HCT116 (cell line): ENCODE results near the gene GALNT14. TPM values are rescaled to one million over a fixed set of nuclear protein-coding genes. Genes with fewer than 3 reads are reported as not detected.

Source experiments
- ATAC-seq: fragments of 200-7000 bp; cut with Tn5 transposase; 2 replicates; pipeline ENCODE4 v1.9.1; 2020; ENCODE audit warnings: mild to moderate bottlenecking, moderate library complexity
- BruUV-seq: library from RNA; stranded (reverse); fragments of 400-500 nt; replicated peaks from 2 replicates; lab custom pipeline; 2021; lab: Mats Ljungman, UMichigan
- CTCF ChIA-PET: fragments of 300-600 bp; sonication (Branson Sonifier 250); formaldehyde crosslinking; loops from one replicate; lab custom pipeline; 2021; ENCODE audit warnings: antibody characterized with exemption; lab: Charles Lee
- POLR2A ChIA-PET: fragments of 300-600, 350-600 bp; sonication (Branson Sonifier 250); formaldehyde crosslinking; loops from one replicate; lab custom pipeline; 2021; ENCODE audit warnings: antibody characterized with exemption; lab: Charles Lee
- RAD21 ChIA-PET, 2 experiments: fragments of 300-600 bp; sonication (Branson Sonifier 250); formaldehyde crosslinking; loops; one replicate each; lab custom pipeline; 2023; ENCODE audit warnings: low total read pairs in 2 of 2; ENCODE audit not compliant: uncharacterized antibody in 2 of 2, unreplicated experiment in 2 of 2, low non-redundant PET in 1 of 2; lab: Charles Lee
- DNase-seq: peaks from one replicate; pipeline ENCODE4 v3.0.0-alpha.2; 2010; ENCODE audit warnings: low read depth, low spot score
- H2AFZ ChIP-seq: fragments of 200-600 bp; shearing (Covaris generic), sonication (generic); 2 replicates; pipeline ENCODE4 v1.6.1; 2017; ENCODE audit warnings: low read depth, mixed run types, mixed read lengths, antibody characterized with exemption, low read length; ENCODE audit not compliant: poor library complexity, severe bottlenecking
- H3K27ac ChIP-seq: 2 replicates; pipeline ENCODE4 v1.5.1; 2012; ENCODE audit warnings: low read depth, low read length
- H3K27me3 ChIP-seq: fragments of 200-600 bp; sonication (generic); 2 replicates; pipeline ENCODE4 v1.6.1; 2016; ENCODE audit warnings: mixed run types, low read length, mixed read lengths; ENCODE audit not compliant: insufficient read depth
- H3K36me3 ChIP-seq, 2 experiments: fragments of 200-500 bp in 1 of 2; fragments of 200-600 bp in 1 of 2; sonication (Bioruptor generic) in 1 of 2; sonication (generic) in 1 of 2; 2 replicates each; pipeline versions ENCODE4 v1.5.1 to v1.6.1; 2014 to 2016; ENCODE audit warnings: low read length in 2 of 2, inconsistent platforms in 1 of 2, mixed read lengths in 1 of 2, mixed run types in 1 of 2; ENCODE audit not compliant: insufficient read depth in 2 of 2, control insufficient read depth in 1 of 2
- H3K4me1 ChIP-seq, 2 experiments: fragments of 200-600 bp in 1 of 2; sonication (generic) in 1 of 2; 2 replicates each; pipeline versions ENCODE4 v1.5.1 to v1.6.1; 2012 to 2017; ENCODE audit warnings: low read length in 2 of 2, inconsistent platforms in 1 of 2, mild to moderate bottlenecking in 1 of 2, mixed read lengths in 1 of 2, mixed run types in 1 of 2, moderate library complexity in 1 of 2; ENCODE audit not compliant: insufficient read depth in 2 of 2, control insufficient read depth in 1 of 2
- H3K4me2 ChIP-seq: fragments of 200-600 bp; sonication (generic); 2 replicates; pipeline ENCODE4 v1.6.1; 2017; ENCODE audit warnings: mixed run types, low read length, mixed read lengths
- H3K4me3 ChIP-seq, 2 experiments: fragments of 200-600 bp in 1 of 2; sonication (generic) in 1 of 2; replicated peaks in 1 of 2; 2 replicates each; pipeline ENCODE4 v1.5.1; 2011 to 2016; ENCODE audit warnings: low read length in 2 of 2, control low read depth in 1 of 2, low read depth in 1 of 2, mild to moderate bottlenecking in 1 of 2, mixed read lengths in 1 of 2, mixed run types in 1 of 2
- H3K79me2 ChIP-seq: fragments of 200-600 bp; sonication (generic); 2 replicates; pipeline ENCODE4 v1.6.1; 2017; ENCODE audit warnings: mild to moderate bottlenecking, mixed run types, low read length, moderate library complexity, mixed read lengths; ENCODE audit not compliant: insufficient read depth
- H3K9ac ChIP-seq: fragments of 200-600 bp; sonication (generic); 2 replicates; pipeline ENCODE4 v1.6.1; 2016; ENCODE audit warnings: low read length, mixed read lengths
- H3K9me2 ChIP-seq: fragments of 200-600 bp; sonication (generic), shearing (Covaris generic); 2 replicates; pipeline ENCODE4 v1.6.1; 2017; ENCODE audit warnings: mixed run types, mild to moderate bottlenecking, moderate library complexity; ENCODE audit not compliant: insufficient read depth
- H3K9me3 ChIP-seq, 2 experiments: fragments of 200-500 bp in 1 of 2; fragments of 200-600 bp in 1 of 2; sonication (Bioruptor generic) in 1 of 2; sonication (generic) in 1 of 2; 2 replicates each; pipeline ENCODE4 v1.6.1; 2014 to 2017; ENCODE audit warnings: low read length in 2 of 2, mixed read lengths in 2 of 2, inconsistent platforms in 1 of 2, low read depth in 1 of 2, mild to moderate bottlenecking in 1 of 2, mixed run types in 1 of 2, moderate library complexity in 1 of 2; ENCODE audit not compliant: control insufficient read depth in 1 of 2, insufficient read depth in 1 of 2
- H4K20me1 ChIP-seq: fragments of 200-600 bp; sonication (generic), shearing (Covaris generic); 2 replicates; pipeline ENCODE4 v1.6.1; 2017; ENCODE audit warnings: mixed run types, mild to moderate bottlenecking, moderate library complexity; ENCODE audit not compliant: insufficient read depth
- CBX3 ChIP-seq: IDR thresholded peaks from 2 replicates; pipeline ENCODE4 v1.6.1; 2012; ENCODE audit warnings: low read depth
- EZH2 ChIP-seq: fragments of 200-600 bp; sonication (generic); IDR thresholded peaks from 2 replicates; pipeline ENCODE4 v1.6.1; 2017; ENCODE audit warnings: antibody characterized with exemption, mixed run types
- EZH2phosphoT487 ChIP-seq: fragments of 200-600 bp; IDR thresholded peaks from 2 replicates; pipeline ENCODE4 v1.6.1; 2018; ENCODE audit warnings: antibody characterized with exemption, borderline replicate concordance
- JUND ChIP-seq: IDR thresholded peaks from 2 replicates; pipeline ENCODE4 v1.6.1; 2012
- POLR2A ChIP-seq: IDR thresholded peaks from 2 replicates; pipeline ENCODE4 v1.7.0; 2011; ENCODE audit warnings: borderline replicate concordance; ENCODE audit not compliant: insufficient read depth, insufficient read length; ENCODE audit errors: extremely low read depth
- RAD21 ChIP-seq: IDR thresholded peaks from 2 replicates; pipeline ENCODE4 v1.6.1; 2012; ENCODE audit warnings: low read depth, mild to moderate bottlenecking
- SP1 ChIP-seq: IDR thresholded peaks from 2 replicates; pipeline ENCODE4 v1.6.1; 2012; ENCODE audit warnings: low read depth
- ZFX ChIP-seq: fragments of 450-650 bp; IDR thresholded peaks from 2 replicates; pipeline ENCODE4 v1.6.1; 2017
- ZNF274 ChIP-seq: fragments of 200-500 bp; sonication (Bioruptor generic); IDR thresholded peaks from 2 replicates; pipeline ENCODE4 v1.6.1; 2014; ENCODE audit warnings: mild to moderate bottlenecking, low read depth, low read length, inconsistent platforms
- intact Hi-C: fragments of 100-400 bp; cut with micrococcal nuclease; formaldehyde crosslinking; loops from 2 replicates; pipeline ENCODE4 v1.10.0; 2022
- total RNA-seq: library from RNA; stranded (reverse); gene quantifications from one replicate; pipeline ENCODE4 v1.2.1, GENCODE V29; 2021; ENCODE audit not compliant: unreplicated experiment
- TF ChIP-seq, protein P1 (sequence below): IDR thresholded peaks from 2 replicates; pipeline ENCODE4 v1.6.1; 2011; ENCODE audit warnings: mild to moderate bottlenecking, low read length, moderate library complexity; ENCODE audit not compliant: insufficient replicate concordance; ENCODE audit errors: extremely low read depth
- TF ChIP-seq, protein P2 (sequence below), 3 experiments: fragments of 200-600 bp in 1 of 3; sonication (generic) in 1 of 3; IDR thresholded peaks in 2 of 3; conservative IDR thresholded peaks in 1 of 3; 2 replicates each; pipeline ENCODE4 v1.5.1; 2012 to 2017; ENCODE audit warnings: low read depth in 2 of 3, low read length in 2 of 3, antibody characterized with exemption in 1 of 3, borderline replicate concordance in 1 of 3, control low read depth in 1 of 3, mild to moderate bottlenecking in 1 of 3, mixed read lengths in 1 of 3, mixed run types in 1 of 3, moderate library complexity in 1 of 3; ENCODE audit not compliant: insufficient read depth in 1 of 3
- TF ChIP-seq, protein P3 (sequence below): IDR thresholded peaks from 2 replicates; pipeline ENCODE4 v1.6.1; 2012; ENCODE audit warnings: low read depth

Gene GALNT14
- total RNA-seq, 1 experiment from 2014 or later: 11.2 TPM

DNA sequence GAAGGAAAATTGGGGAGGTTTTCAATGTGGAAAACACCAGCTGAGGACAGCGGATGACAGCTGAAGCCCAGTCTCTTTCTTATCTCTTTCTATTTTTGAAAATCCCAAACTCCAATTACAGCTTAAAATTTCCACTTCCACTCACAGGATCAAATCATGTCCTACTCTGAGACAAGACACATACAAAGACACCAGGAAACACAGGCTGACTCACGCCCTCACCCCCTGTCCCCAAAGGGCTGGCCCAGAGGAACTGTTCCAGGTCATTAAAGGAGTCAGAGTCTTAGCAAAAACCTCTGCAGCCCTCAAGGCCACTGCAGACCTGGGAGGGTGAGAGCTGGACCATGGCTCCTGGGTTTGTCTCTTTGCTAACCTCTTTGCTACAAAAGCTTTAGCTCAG lies 187.9 kb downstream of the GALNT14 start (continued):
- TF ChIP-seq, protein P1, sequence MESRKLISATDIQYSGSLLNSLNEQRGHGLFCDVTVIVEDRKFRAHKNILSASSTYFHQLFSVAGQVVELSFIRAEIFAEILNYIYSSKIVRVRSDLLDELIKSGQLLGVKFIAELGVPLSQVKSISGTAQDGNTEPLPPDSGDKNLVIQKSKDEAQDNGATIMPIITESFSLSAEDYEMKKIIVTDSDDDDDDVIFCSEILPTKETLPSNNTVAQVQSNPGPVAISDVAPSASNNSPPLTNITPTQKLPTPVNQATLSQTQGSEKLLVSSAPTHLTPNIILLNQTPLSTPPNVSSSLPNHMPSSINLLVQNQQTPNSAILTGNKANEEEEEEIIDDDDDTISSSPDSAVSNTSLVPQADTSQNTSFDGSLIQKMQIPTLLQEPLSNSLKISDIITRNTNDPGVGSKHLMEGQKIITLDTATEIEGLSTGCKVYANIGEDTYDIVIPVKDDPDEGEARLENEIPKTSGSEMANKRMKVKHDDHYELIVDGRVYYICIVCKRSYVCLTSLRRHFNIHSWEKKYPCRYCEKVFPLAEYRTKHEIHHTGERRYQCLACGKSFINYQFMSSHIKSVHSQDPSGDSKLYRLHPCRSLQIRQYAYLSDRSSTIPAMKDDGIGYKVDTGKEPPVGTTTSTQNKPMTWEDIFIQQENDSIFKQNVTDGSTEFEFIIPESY: no peak
- TF ChIP-seq ZFX: no peak
- no peak for TF ChIP-seq POLR2A

DNA sequence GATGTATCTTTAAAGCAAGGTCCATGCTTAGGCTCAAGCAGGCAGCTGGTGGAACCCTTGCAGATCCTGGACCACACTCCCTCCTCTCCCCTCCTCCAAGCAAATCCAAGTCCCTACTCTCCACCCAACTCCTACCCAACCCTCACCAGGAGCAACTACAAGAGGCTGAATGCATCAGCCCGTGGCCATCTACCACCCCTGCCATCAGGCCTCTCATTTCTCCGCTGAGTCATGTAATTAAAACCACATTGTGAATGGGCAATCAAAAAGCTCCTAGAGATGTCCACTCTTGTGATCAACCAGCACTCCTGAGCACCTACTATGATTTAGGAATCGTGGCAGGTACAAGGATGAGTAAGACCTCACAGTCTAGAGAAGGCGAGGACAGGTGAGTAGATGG lies 188.8 kb downstream of the GALNT14 start:
- Histone ChIP-seq H3K27me3 (no peaks in the 10 kb centered on the region), H3K4me2 (no peak overlapping the region), H2AFZ (no peak overlapping the region), H3K4me3 (no peak overlapping the region), H3K4me1 (no peaks in the 10 kb centered on the region), H3K9me3 (no peaks in the 10 kb centered on the region), H3K9me2 (no peaks in the 10 kb centered on the region), H3K36me3 (no peaks in the 10 kb centered on the region), H4K20me1 (no peaks in the 10 kb centered on the region), H3K79me2 (no peaks in the 10 kb centered on the region), H3K27ac (no peak overlapping the region), H3K9ac (no peak overlapping the region)
- no peak for DNase-seq
- ATAC-seq: no peak
- no TSS peak for BruUV-seq
- ChIA-PET CTCF (no interaction called here), POLR2A (no interaction called here), RAD21 (no interaction called here)
- no peak for TF ChIP-seq EZH2
- no peak for TF ChIP-seq POLR2A
- no peak for TF ChIP-seq CBX3
- intact Hi-C loops: no loop called here

DNA sequence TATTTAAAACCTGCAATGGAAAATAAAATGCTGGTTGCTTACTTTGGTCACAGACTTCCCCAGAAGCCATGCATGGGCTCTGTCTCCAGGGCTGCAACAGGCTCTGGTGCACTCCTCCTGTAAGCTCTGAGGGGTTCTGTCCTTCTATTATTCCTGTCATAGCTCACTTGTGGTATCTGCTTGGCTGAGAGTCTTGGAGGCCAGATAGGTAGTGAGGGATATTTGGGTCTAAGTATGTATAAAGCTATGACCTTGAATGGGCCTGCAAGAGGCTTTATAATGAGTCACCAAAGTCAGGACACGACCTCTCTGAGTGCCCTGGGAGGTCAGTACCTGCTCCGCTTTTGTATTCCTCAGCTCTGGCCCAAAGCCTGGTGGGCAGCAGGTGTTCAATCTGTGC lies 189.4 kb downstream of the GALNT14 start:
- Histone ChIP-seq H3K27me3 (no peaks in the 10 kb centered on the region), H3K79me2 (no peaks in the 10 kb centered on the region), H4K20me1 (no peaks in the 10 kb centered on the region), H3K36me3 (no peaks in the 10 kb centered on the region), H3K4me2 (no peak overlapping the region), H3K4me3 (no peak overlapping the region), H2AFZ (no peak overlapping the region), H3K27ac (no peak overlapping the region), H3K4me1 (no peaks in the 10 kb centered on the region), H3K9ac (no peak overlapping the region), H3K9me3 (no peaks in the 10 kb centered on the region), H3K9me2 (no peaks in the 10 kb centered on the region)
- intact Hi-C loops: no loop called here
- ChIA-PET RAD21 (no interaction called here), CTCF (no interaction called here), POLR2A (no interaction called here)
- no TSS peak for BruUV-seq
- no peak for ATAC-seq
- DNase-seq: no peak
- TF ChIP-seq, protein P2, sequence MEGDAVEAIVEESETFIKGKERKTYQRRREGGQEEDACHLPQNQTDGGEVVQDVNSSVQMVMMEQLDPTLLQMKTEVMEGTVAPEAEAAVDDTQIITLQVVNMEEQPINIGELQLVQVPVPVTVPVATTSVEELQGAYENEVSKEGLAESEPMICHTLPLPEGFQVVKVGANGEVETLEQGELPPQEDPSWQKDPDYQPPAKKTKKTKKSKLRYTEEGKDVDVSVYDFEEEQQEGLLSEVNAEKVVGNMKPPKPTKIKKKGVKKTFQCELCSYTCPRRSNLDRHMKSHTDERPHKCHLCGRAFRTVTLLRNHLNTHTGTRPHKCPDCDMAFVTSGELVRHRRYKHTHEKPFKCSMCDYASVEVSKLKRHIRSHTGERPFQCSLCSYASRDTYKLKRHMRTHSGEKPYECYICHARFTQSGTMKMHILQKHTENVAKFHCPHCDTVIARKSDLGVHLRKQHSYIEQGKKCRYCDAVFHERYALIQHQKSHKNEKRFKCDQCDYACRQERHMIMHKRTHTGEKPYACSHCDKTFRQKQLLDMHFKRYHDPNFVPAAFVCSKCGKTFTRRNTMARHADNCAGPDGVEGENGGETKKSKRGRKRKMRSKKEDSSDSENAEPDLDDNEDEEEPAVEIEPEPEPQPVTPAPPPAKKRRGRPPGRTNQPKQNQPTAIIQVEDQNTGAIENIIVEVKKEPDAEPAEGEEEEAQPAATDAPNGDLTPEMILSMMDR (IDR thresholded peaks at IDR 0.05 in 2 of 3, conservative IDR thresholded peaks at IDR 0.05 in 1 of 3; ENCODE audit: borderline replicate concordance in 1 of 3, insufficient read depth in 1 of 3, low read depth in 2 of 3, low read length in 2 of 3): no peak
- no peak for TF ChIP-seq JUND
- no peak for TF ChIP-seq RAD21
- TF ChIP-seq EZH2phosphoT487: no peak
- no peak for TF ChIP-seq ZFX
- no peak for TF ChIP-seq SP1
- no peak for TF ChIP-seq ZNF274
- TF ChIP-seq, protein P3, sequence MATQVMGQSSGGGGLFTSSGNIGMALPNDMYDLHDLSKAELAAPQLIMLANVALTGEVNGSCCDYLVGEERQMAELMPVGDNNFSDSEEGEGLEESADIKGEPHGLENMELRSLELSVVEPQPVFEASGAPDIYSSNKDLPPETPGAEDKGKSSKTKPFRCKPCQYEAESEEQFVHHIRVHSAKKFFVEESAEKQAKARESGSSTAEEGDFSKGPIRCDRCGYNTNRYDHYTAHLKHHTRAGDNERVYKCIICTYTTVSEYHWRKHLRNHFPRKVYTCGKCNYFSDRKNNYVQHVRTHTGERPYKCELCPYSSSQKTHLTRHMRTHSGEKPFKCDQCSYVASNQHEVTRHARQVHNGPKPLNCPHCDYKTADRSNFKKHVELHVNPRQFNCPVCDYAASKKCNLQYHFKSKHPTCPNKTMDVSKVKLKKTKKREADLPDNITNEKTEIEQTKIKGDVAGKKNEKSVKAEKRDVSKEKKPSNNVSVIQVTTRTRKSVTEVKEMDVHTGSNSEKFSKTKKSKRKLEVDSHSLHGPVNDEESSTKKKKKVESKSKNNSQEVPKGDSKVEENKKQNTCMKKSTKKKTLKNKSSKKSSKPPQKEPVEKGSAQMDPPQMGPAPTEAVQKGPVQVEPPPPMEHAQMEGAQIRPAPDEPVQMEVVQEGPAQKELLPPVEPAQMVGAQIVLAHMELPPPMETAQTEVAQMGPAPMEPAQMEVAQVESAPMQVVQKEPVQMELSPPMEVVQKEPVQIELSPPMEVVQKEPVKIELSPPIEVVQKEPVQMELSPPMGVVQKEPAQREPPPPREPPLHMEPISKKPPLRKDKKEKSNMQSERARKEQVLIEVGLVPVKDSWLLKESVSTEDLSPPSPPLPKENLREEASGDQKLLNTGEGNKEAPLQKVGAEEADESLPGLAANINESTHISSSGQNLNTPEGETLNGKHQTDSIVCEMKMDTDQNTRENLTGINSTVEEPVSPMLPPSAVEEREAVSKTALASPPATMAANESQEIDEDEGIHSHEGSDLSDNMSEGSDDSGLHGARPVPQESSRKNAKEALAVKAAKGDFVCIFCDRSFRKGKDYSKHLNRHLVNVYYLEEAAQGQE: no peak
